ENCODE data around the gene MYBPC2. TPM values are rescaled to one million over a fixed set of nuclear protein-coding genes. Genes with fewer than 3 reads are reported as not detected.
"Not testable (repeated sequence)": the region's sequence is repeated elsewhere in the genome, so short reads cannot be mapped to it uniquely, and the experiment has no call there.

The MYBPC2 gene
- total RNA-seq, 1 donor from 2014 or later, result 0.77 TPM

- TF ChIP-seq EZH2 (IDR thresholded peaks at IDR 0.05) (no peak), CTCF (IDR thresholded peaks at IDR 0.05) (no peak), EZH2phosphoT487 (IDR thresholded peaks at IDR 0.05) (no peak)
- no peak overlapping the region for H3K4me3 Mint-ChIP-seq
- no peak overlapping the region for H3K27ac Mint-ChIP-seq
- no peaks in the 10 kb centered on the region for H3K36me3 Mint-ChIP-seq
- no peaks in the 10 kb centered on the region for H3K9me3 Mint-ChIP-seq
- H3K27me3 Mint-ChIP-seq (ENCODE audit: insufficient read depth, low read depth), result peaks cover 20% of the 10 kb centered on the region
- Histone ChIP-seq H3K9ac (no peak overlapping the region), H3K27me3 (no peaks in the 10 kb centered on the region), H3K27ac (no peak overlapping the region), H3K4me3 (no peak overlapping the region), H3K4me1 (peaks cover 10% of the 10 kb centered on the region), H3F3A (ENCODE audit: low read depth) (peaks cover 12% of the 10 kb centered on the region), H2AFZ (replicated peaks) (no peak overlapping the region), H3K79me2 (ENCODE audit: low read depth) (no peaks in the 10 kb centered on the region), H4K20me1 (ENCODE audit: low read depth) (no peaks in the 10 kb centered on the region), H3K36me3 (no peaks in the 10 kb centered on the region), H3K4me2 (no peak overlapping the region), H3K9me3 (ENCODE audit: low read depth) (no peaks in the 10 kb centered on the region)
- peaks cover 18% of the 10 kb centered on the region for H3K4me1 Mint-ChIP-seq
- no peak for DNase-seq (ENCODE audit: low spot score)
Observed at GRCh38 chr19:50466706-50467039, 34.0 kb downstream of the MYBPC2 start.

- H3K36me3 Mint-ChIP-seq, result no peaks in the 10 kb centered on the region
- Histone ChIP-seq H3K36me3 (no peaks in the 10 kb centered on the region), H3K27me3 (no peaks in the 10 kb centered on the region), H3K4me2 (no peak overlapping the region), H3K9ac (no peak overlapping the region), H3K4me1 (peaks cover 10% of the 10 kb centered on the region), H4K20me1 (ENCODE audit: low read depth) (no peaks in the 10 kb centered on the region), H3K9me3 (ENCODE audit: low read depth) (no peaks in the 10 kb centered on the region), H3F3A (ENCODE audit: low read depth) (peaks cover 21% of the 10 kb centered on the region), H3K4me3 (no peak overlapping the region), H3K27ac (no peak overlapping the region), H2AFZ (replicated peaks) (no peak overlapping the region), H3K79me2 (ENCODE audit: low read depth) (no peaks in the 10 kb centered on the region)
- no peak overlapping the region for H3K27ac Mint-ChIP-seq
- peak overlapping the region; percentile 59 for H3K4me3 Mint-ChIP-seq
- no peaks in the 10 kb centered on the region for H3K9me3 Mint-ChIP-seq
- no peak for TF ChIP-seq CTCF (IDR thresholded peaks at IDR 0.05)
- no peak for TF ChIP-seq EZH2phosphoT487 (IDR thresholded peaks at IDR 0.05)
- TF ChIP-seq EZH2 (IDR thresholded peaks at IDR 0.05), result no peak
- peaks cover 20% of the 10 kb centered on the region for H3K27me3 Mint-ChIP-seq (ENCODE audit: insufficient read depth, low read depth)
- DNase-seq (ENCODE audit: low spot score), result no peak
- peaks cover 18% of the 10 kb centered on the region for H3K4me1 Mint-ChIP-seq
Observed at GRCh38 chr19:50467566-50467965, 34.9 kb downstream of the MYBPC2 start.

- H3K9ac ChIP-seq, result no peak overlapping the region
- no peaks in the 10 kb centered on the region for H3K36me3 ChIP-seq
- no peaks in the 10 kb centered on the region for H3K79me2 ChIP-seq (ENCODE audit: low read depth)
- peaks cover 22% of the 10 kb centered on the region for H3F3A ChIP-seq (ENCODE audit: low read depth)
- no peaks in the 10 kb centered on the region for H3K9me3 ChIP-seq (ENCODE audit: low read depth)
- no peak for TF ChIP-seq CTCF (IDR thresholded peaks at IDR 0.05)
- no peak for TF ChIP-seq EZH2phosphoT487 (IDR thresholded peaks at IDR 0.05)
- TF ChIP-seq EZH2 (IDR thresholded peaks at IDR 0.05), result no peak
- Mint-ChIP-seq H3K9me3 (no peaks in the 10 kb centered on the region), H3K4me1 (peaks cover 18% of the 10 kb centered on the region), H3K27me3 (ENCODE audit: insufficient read depth, low read depth) (peaks cover 20% of the 10 kb centered on the region), H3K4me3 (no peak overlapping the region), H3K36me3 (no peaks in the 10 kb centered on the region), H3K27ac (no peak overlapping the region)
- H3K4me2 ChIP-seq, result no peak overlapping the region
- H2AFZ ChIP-seq (replicated peaks), result no peak overlapping the region
- H3K4me1 ChIP-seq, result peaks cover 10% of the 10 kb centered on the region
- no peak for DNase-seq (ENCODE audit: low spot score)
- no peak overlapping the region for H3K27ac ChIP-seq
- no peaks in the 10 kb centered on the region for H3K27me3 ChIP-seq
- H4K20me1 ChIP-seq (ENCODE audit: low read depth), result no peaks in the 10 kb centered on the region
- no peak overlapping the region for H3K4me3 ChIP-seq
Observed at GRCh38 chr19:50468818-50469217, 36.1 kb downstream of the MYBPC2 start.

GRCh38 chr19:50473336-50473735 lies 40.6 kb downstream of the MYBPC2 start:
- not testable (repeated sequence) for H3K4me3 Mint-ChIP-seq; H3K4me2 ChIP-seq; DNase-seq (ENCODE audit: low spot score); H3K27ac ChIP-seq; H3K9me3 ChIP-seq (ENCODE audit: low read depth); H3K27me3 ChIP-seq; H2AFZ ChIP-seq (replicated peaks); H3K4me1 ChIP-seq; H3K4me3 ChIP-seq; H3K27ac Mint-ChIP-seq; H3K36me3 ChIP-seq; H3K9ac ChIP-seq
- Mint-ChIP-seq H3K4me1 (peaks cover 14% of the 10 kb centered on the region), H3K36me3 (peaks cover 10% of the 10 kb centered on the region), H3K27me3 (ENCODE audit: insufficient read depth, low read depth) (peaks cover 26% of the 10 kb centered on the region), H3K9me3 (peaks cover 15% of the 10 kb centered on the region)
- Histone ChIP-seq H3K79me2 (ENCODE audit: low read depth) (peaks cover 15% of the 10 kb centered on the region), H4K20me1 (ENCODE audit: low read depth) (peaks cover 10% of the 10 kb centered on the region), H3F3A (ENCODE audit: low read depth) (peaks cover 32% of the 10 kb centered on the region)

All from neural progenitor cell (in vitro differentiated cells).